T-helper 1 cell treated with Interleukin-12 subunit alpha and Interleukin-12 subunit beta and Interleukin-4 antibody, amounts not matched to agents 30 ng/mL and 1 ng/mL, for 36 hours (primary cell): ENCODE results near the gene ASB7. TPM values are rescaled to one million over a fixed set of nuclear protein-coding genes. Genes with fewer than 3 reads are reported as not detected.

ENCODE experiments used
- total RNA-seq: library from RNA; stranded (reverse); gene quantifications from 2 replicates; pipeline ENCODE4 v1.2.3, GENCODE V29; 2022

ASB7 gene
- total RNA-seq, 1 donor from 2014 or later = 26.7 TPM

Other genes with a start within 250 kb of the ASB7 start
- gene CERS3, start 73.6 kb upstream of the ASB7 start, total RNA-seq = 0.71 and 0.76 TPM in 2 replicates
- 96.2 and 98.8 TPM in 2 replicates for gene LINS1, start 405 bp upstream of the ASB7 start, total RNA-seq